ENCODE data around the gene SMG6.
"Not testable (repeated sequence)": the region's sequence is repeated elsewhere in the genome, so short reads cannot be mapped to it uniquely, and the experiment has no call there.

Gene SMG6

DNA sequence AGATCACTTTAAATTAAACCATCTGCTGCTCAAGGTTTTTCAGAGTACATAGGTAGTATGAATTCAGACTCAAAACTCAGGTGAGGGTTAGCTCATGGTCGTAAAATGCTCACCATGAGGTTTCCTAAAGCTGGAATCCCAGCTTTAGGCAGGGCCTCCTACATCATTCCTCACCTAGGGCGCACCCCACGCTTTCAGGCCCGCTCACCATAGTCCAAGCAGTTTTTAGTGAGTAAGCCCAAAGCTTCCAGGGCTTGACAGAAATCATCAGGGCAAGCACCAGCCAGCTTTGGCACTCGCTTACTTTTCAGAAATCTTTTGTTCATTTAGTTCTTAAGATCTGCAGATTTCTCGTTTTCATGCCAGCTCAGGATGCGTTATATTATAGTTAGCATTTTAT is 158.9 kb downstream of the SMG6 start:
- no peak for DNase-seq (ENCODE audit: low read depth in 2 of 2)

DNA sequence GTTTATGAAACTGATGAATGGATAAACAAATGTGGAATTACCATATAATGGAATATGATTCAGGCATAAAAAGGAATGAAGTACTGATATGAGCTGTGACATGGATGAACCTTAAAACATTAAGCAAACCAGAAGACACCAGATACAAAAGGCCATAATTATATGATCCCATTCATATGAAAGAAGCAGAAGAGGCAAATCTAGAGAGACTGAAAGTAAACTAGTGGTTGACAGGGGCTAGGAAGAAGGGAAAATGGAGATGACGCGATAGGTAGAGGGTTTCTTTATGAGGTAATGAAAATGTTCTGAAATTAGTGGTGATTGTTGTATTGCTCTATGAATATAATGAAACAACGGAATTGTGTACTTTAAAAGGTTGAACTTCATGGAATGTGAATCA is 160.3 kb downstream of the SMG6 start:
- DNase-seq (ENCODE audit: low read depth in 2 of 2) = no peak

DNA sequence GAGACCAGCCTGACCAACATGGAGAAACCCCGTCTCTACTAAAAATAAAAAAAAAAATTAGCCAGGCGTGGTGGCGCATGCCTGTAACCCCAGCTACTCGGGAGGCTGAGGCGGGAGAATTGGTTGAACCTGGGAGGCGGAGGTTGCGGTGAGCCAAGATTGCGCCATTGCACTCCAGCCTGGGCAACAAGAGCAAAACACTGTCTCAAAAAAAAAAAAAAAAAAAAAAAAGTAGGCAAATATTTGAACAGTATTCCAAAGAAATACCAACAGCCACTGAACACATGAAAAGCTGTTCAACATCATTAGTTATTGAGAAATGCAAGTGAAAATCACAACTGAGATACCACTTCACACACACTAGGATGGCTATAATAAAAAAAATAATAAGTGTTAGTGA is 160.9 kb downstream of the SMG6 start:
- not testable (repeated sequence) for DNase-seq (ENCODE audit: low read depth in 2 of 2)

DNA sequence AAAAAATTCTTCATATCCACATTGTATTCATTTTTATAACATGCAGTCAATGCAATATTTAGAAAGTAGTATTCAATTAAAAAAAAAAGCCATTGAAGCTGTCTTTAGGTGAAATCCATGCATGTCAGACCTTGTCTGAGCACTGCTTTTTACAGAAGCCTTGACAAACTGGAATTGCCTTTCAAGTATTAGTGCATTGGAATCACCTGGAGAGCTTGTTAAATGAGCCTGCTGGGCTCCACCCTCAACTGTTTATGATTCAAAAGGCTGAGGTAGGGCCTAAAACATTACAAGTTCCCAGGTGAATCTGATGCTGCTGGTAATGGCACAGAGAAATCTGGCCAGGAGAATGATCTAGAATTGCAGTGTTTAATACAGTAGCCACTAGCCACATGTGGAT is 162.9 kb downstream of the SMG6 start:
- DNase-seq (ENCODE audit: low read depth in 2 of 2) = no peak

DNA sequence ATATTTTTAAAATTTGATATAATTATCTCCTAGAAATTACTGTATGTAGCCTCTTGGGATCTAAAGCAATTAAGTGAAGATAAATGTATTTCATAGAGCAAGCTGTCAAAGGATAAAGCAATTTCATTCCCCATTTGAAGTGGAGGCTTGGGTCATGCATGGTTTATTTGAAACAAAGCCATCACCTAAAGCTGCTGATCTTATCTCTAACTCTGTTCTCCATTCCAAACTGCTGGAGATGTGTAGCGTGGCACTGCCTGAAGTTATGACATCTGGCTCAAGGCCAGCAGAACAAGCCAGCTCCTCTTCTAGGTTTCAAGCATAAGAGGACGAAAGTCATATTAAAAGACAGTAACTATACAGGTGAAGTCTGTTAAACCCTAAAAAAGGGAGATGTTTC is 164.8 kb downstream of the SMG6 start:
- DNase-seq (ENCODE audit: low read depth in 2 of 2) = no peak

DNA sequence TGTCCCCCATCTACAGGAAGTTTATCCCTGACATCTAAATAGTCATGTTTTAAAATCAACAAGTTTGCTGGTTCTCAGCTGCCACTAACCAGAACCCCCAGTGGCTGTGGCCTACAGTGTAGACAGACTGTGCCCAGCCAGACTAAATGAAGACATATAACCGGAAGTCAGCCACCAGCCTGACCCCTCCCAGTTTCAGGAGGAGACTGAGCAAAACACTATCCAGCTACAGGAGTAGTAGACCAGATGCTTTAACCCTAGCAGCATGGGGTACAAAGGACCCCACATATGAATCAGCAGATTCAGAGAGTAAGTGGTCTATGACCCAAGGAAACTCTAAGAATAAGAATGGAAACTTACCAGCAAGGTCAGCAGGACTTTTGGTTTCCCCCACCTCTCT is 165.3 kb downstream of the SMG6 start:
- no peak for DNase-seq (ENCODE audit: low read depth in 2 of 2)

DNA sequence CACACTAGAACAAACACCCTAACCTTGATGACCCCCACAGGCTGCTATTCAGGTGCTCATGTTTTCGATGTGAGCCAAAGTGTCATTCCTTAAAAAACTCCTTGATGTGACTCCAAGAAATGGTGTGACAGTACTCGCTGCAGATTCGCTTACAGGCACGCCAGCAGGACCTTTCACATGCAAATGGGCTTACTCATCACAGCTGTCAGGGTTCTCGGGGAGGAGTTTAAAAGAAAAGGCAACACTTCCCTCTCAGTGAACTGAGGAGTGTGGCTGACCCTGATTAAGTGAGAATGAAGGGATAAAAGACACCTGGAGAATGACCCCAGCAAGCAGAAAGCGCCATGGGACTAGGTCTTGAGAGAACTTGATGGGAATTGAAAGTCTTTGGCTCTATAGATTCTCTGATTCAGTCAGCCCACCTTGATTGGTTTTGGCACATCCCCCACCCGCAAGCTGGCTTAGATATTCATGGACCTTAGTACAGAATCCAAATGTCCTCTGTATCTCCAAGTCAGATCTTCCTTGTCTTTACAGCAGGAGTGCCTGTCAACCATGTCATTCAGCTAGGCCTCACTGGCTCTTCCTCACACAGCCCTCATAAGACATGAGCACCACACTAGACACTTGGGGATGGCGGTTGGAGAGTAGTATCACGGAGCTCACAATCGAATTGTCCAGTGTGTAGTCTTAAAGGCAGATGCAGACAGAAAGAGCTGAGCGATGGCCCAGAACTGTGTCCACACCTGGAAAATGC is 166.1 kb downstream of the SMG6 start:
- no peak for DNase-seq (ENCODE audit: low read depth in 2 of 2)

DNA sequence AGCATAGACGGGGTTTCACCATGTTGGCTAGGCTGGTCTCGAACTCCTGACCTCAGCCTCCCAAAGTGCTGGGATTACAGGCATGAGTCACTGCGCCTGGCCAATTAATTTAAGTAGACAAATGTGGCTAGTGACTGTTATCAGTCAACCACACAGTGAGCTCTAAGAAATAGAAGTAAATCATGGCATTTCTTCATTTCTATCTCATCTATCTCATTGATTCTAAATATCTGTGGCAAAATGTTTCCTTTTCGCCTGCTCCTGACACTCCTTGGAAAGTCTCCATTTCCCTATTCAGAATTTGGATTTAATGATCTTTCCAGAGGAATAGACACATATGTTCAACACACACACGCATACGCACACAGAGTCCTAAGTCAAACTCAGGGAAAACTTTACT is 167.3 kb downstream of the SMG6 start:
- peak in 1 of 2 experiments; percentile 60 for DNase-seq (ENCODE audit: low read depth in 2 of 2)

DNA sequence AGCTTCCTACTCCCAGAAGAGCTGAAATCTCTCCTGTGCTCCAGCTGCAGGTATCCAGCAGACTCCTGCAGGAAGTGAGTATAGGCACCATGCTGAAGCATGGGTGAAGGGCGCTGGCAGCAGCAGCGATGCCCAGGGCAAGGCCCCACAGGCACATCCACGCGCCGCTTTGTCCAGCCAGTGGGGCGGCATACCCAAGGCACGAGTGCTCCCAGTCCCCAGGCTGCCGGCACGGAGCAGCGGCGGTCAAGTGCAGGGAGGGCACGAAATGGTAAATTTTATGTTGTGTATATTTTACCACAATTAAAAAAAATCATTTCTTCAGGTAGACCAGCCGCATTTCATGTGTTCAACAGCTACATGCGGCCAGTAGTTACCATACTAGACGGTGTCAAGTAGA is 175.6 kb downstream of the SMG6 start:
- no peak for DNase-seq (ENCODE audit: low read depth in 2 of 2)

DNA sequence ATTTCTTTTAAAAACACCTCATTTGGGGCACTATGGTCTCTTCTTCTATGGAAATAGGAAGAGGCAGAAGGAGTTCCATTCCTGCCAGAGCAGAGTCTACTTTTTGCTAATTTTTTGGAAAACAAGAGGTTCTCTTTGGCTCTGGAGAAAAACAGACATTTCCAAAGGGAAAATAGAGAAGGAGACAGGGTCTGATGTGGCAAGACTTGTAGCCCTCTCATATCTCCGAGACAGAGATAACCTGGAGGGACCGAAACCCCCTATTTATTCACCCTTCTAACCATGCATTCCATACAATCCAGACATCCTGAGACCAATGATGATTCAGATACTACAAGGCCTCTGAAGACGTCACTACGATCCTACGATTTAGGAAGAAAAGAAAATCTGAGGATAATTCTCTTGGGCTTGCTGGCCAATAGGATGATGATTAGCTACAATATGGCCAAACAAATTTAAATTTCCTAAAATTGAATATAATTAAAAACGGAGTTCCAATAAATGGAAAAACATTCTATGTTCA is 178.5 kb downstream of the SMG6 start:
- no peak for DNase-seq (ENCODE audit: low read depth in 2 of 2)

DNA sequence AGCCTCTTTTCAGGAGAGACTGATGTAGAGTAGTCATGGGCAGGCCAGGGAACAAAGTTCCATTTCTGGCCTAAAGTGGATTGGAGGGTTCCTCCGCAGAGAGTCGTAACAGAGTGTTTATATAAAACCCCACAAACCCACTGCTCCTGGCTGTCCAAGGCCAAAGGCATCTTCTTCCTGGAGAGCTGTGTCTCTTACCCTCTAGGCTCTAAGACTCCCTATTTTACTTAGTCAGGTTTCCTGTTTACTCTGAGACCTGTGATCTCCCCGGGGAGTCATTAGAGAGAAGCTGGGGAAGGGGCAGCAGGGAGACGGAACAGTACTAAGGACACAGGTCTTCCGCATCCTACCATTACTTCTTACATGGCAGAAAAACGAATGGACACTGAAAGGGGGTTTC is 179.2 kb downstream of the SMG6 start:
- DNase-seq (ENCODE audit: low read depth in 2 of 2) = no peak

DNA sequence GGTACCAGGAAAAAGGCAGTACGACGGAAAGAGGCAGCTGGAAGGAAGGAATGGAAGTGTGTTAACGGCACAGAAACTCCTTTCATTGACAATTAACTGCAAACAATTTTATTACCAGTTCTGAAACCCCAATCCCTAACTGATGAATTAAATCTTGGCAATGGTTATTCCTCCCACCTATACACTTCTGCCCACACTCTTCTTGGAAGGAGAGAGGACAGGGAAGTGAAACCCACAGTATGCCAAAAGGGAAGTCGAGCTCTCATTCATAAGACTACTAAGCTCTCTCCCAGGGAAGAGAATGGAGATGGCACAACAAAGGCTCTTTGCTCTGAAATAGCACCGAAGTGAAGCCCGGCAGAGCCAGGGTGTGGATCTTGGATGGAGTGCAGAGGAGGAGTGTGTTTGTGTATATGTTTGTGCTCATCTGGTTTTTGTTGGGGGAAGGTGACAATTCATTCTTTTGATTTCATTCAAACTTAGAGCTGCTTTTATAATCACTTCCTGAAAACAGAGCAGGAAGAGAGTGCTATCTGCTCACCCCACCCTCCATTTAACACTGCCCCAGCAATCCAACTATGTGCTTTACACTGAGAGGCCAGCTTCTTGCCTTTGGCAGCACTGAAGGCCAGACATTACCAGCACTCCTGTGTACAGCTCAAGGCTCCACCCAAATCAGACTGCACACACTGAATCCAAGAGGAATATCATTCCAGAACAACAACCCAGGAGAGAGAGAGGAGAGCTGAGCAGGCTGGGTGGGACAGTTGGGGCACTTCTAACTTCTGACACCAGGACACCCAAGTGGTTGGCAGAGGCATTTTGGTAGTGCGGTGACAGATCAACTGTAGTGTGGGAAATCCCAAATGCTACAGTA is 180.0 kb downstream of the SMG6 start:
- no peak for DNase-seq (ENCODE audit: low read depth in 2 of 2)

DNA sequence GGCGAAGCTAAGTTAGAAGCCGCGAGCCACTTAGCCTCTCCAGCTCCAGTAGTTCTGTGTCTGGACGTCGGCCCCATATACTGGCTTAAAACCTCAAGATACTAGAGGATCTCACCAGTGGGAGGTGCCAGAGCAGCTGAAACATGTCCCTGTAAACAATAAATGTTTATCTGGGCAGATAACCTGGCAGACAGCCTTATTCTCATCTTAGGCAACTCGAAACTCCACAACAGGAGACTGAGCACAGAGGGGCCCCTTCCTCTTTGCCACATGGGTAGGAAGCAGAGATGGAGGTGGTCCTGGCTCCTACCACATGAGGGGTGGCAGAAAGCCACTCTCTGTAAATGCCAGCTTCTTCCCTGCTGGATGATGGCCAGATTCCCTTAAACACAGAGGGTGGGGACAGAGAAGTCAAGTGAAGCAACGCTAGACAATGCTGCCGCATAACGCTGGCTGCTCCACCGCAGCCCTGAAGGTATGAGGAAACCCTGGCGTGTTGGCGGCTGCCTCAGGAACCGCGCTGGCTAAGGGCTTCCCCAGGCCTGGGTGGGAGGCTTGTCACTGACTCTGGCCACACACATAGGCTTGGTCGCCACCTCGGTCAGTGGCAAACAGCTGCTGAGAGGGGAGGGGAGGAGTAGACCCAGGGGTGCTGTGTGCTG is 180.8 kb downstream of the SMG6 start:
- no peak for DNase-seq (ENCODE audit: low read depth in 2 of 2)

DNA sequence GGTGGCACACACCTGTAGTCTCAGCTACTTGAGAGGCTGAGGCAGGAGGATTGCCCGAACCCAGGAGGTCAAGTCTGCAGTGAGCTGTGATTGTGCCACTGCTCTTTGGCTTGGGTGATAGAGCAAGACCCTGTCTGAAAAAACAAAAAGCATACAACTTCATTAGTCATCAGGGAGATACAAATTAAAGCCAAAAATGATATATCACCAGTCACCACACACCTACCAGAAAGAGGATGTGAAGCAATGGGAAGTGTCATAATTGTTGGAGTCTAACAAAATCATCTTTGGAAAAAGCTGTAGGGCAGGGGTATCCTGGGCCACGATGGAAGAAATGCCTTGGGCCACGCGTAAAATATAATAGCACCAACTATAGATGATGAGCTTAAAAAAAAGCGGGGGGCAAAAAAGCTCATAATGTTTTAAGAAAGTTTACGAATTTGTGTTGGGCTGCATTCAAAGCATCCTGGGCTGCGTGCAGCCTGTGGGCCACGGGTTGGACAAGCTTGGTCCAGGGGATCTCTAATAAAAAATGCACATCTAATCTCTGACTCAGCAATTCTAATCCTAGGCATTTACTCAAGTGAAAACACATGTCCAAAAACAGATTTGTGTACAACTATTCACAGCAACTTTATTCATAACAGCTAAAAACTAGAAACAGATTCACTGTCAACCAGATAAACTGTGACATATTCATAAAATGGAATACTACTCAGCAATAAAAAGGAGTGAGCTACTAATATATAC is 182.8 kb downstream of the SMG6 start:
- DNase-seq (ENCODE audit: low read depth in 2 of 2) = peak; percentile 64 to 68

DNA sequence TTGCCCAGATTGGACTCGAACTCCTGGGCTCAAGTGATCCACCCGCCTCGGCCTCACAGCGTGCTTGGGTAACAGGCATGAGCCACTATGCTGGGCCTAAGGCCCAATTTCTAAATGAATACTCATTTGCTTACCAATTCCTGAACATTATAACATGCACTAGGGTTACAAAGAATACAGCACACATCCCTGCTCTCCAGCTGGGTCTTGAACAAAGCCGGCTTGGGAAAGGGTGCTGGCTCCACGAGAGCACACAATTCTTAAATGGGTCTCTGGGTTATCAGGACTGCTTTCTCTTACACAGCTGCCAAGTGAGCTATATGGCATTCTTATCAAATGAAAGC is 190.3 kb downstream of the SMG6 start:
- DNase-seq (ENCODE audit: low read depth in 2 of 2) = no peak

DNA sequence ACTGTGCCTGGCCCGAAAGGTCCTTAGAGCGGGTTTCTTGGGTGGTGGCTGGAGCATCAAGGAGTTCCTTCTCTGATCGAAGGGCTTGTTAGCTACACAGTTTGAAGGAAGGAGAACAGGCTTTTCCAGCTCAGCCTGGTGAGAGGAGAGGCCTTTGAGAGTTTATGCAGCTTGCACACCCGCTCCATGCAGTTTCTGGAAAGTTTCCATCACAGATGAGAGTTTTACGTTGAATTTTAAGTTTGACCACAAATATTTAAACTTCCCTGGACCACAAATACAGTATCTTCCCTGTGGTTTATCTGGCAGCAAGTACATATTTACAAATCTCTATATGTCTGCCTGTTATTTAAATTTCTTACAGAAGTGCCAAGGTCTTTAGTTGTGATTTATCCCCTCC is 191.9 kb downstream of the SMG6 start:
- peak; percentile 96 to 97 for DNase-seq (ENCODE audit: low read depth in 2 of 2)

DNA sequence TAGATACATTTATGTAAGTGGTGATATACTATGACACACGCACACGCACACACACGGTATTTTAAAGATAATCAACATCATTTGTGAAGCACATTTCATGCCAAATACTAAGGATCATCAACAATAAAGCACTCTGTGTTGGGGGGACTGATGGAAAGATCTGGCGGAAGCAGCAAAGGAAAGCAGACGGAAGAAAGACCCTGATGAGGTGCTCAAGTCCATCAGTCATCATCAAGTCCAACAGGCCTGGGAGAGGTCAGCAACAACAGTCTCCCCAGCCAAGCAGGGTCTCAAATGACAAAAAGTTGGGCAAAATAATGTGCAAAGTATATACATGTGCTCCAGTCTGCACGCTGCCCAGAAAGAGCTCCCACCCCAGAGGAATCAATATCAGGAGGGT is 193.1 kb downstream of the SMG6 start:
- no peak for DNase-seq (ENCODE audit: low read depth in 2 of 2)

DNA sequence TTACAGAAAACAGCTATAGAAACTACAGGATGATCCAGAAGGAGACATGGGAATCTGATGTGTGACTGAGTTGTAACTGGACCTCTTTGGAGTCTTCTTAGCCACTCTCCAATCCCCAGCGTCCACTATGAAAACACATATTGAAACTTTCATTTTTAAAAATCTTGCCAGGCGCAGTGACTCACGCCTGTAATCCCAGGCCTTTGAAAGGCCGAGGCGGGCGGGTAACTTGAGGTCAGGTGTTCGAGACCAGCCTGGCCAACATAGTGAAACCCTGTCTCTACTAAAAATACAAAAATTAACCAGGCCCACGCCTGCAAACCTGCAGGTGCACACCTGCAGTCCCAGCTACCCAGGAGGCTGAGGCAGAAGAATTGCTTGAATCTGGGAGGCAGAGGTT is 195.4 kb downstream of the SMG6 start:
- DNase-seq (ENCODE audit: low read depth in 2 of 2) = no peak

DNA sequence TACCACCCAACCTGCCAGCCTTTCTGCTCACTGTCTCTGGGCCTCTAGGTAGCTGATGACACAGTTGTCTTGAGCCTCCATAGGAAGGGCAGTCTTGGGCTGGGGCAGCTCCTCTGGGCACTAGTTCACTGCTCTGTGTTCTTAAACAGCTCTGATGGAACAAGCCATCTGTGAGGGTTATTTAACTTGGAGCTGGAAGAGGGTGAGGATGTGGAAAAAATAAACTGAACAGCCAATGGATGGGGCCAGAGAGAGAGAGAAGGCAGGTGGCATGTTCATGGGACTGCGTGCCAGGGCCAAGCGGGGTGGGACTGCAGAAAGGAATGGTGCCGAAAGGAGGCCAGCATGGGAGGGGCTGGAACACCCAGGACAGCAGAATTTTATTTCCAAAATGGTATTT is 196.1 kb downstream of the SMG6 start:
- DNase-seq (ENCODE audit: low read depth in 2 of 2) = no peak

DNA sequence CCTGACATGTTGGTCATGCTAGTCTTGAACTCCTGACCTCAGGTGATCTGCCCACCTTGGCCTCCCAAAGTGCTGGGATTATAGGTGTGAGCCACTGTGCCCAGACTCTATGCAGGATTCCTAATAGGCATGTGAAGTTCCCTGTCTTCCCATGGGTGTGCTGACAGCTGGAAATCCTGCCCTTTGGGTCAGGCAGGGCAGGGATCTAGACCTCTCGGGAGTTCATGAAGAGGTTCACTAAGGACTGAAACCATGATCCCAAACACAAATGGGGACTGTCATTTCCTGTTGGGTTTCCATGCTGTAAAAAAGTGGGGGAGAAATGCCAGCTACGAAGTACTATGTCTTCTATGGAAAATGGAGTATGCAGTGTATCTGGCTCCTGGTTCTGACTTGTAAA is 196.5 kb downstream of the SMG6 start:
- DNase-seq (ENCODE audit: low read depth in 2 of 2) = no peak

DNA sequence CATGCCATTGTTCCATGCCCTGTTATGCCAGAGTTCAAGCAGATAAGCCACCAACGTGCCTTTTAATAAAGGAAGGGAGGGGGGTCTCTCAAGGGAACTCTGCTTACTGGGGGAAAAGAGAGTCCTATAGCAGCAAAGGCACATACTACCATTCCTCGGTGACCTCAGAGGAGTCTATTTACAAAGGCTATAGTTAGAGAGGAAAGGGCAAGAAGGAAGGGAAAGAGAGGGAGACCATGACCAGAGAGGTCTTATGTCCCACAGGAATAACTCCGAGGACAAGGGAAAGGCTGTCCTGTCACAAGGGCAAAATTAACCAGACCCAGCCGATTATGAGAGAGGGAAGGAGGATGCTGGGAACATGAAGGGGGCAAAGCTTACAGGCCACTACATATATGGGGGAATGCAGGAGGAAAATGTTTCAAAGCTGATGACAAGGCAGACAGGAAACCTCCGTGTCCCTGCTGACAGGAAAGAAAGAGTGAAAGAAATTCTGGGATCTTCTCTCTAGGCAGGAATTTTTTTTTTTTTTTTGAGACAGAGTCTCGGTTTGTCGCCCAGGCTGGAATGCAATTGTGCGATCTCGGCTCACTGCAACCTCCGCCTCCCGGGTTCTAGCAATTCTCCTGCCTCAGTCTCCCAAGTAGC is 197.2 kb downstream of the SMG6 start:
- no peak for DNase-seq (ENCODE audit: low read depth in 2 of 2)

All from fibroblast of skin of left biceps (primary cell).